CD4-positive, CD25-positive, alpha-beta regulatory T cell (primary cell): ENCODE measurements around the gene SLC6A6. TPM values are rescaled to one million over a fixed set of nuclear protein-coding genes. Genes with fewer than 3 reads are reported as not detected.

Experiments
- ATAC-seq, 2 donors: fragments of 150-1000 bp; cut with Tn5 transposase; one replicate each; pipeline ENCODE4 v1.10.0; 2021; ENCODE audit warnings: low read depth in 2 of 2, moderate number of reproducible peaks in 2 of 2, moderate library complexity in 1 of 2
- DNase-seq, 3 donors: peaks; one replicate each; pipeline versions ENCODE4 v3.0.0 to v3.0.0-alpha.2; 2012 to 2022; ENCODE audit warnings: mixed read lengths in 1 of 3
- H3K27ac ChIP-seq: one replicate; pipeline ENCODE4 v1.7.0; 2013; ENCODE audit warnings: mild to moderate bottlenecking, low read length; ENCODE audit not compliant: insufficient read depth, poor library complexity, severe bottlenecking
- H3K27me3 ChIP-seq: one replicate; pipeline ENCODE4 v1.7.0; 2013; ENCODE audit warnings: low read length; ENCODE audit not compliant: control insufficient read depth, insufficient read depth
- H3K36me3 ChIP-seq: one replicate; pipeline ENCODE4 v1.7.0; 2013; ENCODE audit warnings: mild to moderate bottlenecking, low read length, moderate library complexity; ENCODE audit not compliant: control insufficient read depth, insufficient read depth
- H3K4me1 ChIP-seq: 2 replicates; pipeline ENCODE4 v1.7.0; 2013; ENCODE audit warnings: mild to moderate bottlenecking, low read length; ENCODE audit not compliant: insufficient read depth, control insufficient read depth, poor library complexity, severe bottlenecking
- H3K4me3 ChIP-seq: one replicate; pipeline ENCODE4 v1.7.0; 2013; ENCODE audit warnings: low read depth, mild to moderate bottlenecking, low read length, moderate library complexity
- H3K9me3 ChIP-seq, 2 experiments: 1 replicate in 1 of 2; 2 replicates in 1 of 2; pipeline ENCODE4 v1.7.0; 2013; ENCODE audit warnings: low read length in 2 of 2, mild to moderate bottlenecking in 1 of 2, moderate library complexity in 1 of 2; ENCODE audit not compliant: control insufficient read depth in 2 of 2
- H3K27ac Mint-ChIP-seq, 3 donors: one replicate each; pipeline ENCODE4 v1.8.0; 2020 to 2022; ENCODE audit warnings: mild to moderate bottlenecking in 3 of 3, mixed read lengths in 3 of 3, moderate library complexity in 2 of 3
- H3K27me3 Mint-ChIP-seq: one replicate; pipeline ENCODE4 v1.8.0; 2022; ENCODE audit warnings: mild to moderate bottlenecking, mixed read lengths
- H3K36me3 Mint-ChIP-seq: one replicate; pipeline ENCODE4 v1.8.0; 2020; ENCODE audit warnings: mixed read lengths
- H3K4me1 Mint-ChIP-seq, 4 donors: one replicate each; pipeline ENCODE4 v1.8.0; 2020 to 2022; ENCODE audit warnings: mixed read lengths in 4 of 4, mild to moderate bottlenecking in 1 of 4
- H3K4me3 Mint-ChIP-seq, 4 donors: one replicate each; pipeline ENCODE4 v1.8.0; 2020 to 2022; ENCODE audit warnings: mild to moderate bottlenecking in 4 of 4, mixed read lengths in 4 of 4, moderate library complexity in 3 of 4
- H3K9me3 Mint-ChIP-seq, 7 donors: one replicate each; pipeline ENCODE4 v1.8.0; 2020 to 2022; ENCODE audit warnings: mixed read lengths in 7 of 7, mild to moderate bottlenecking in 3 of 7, moderate library complexity in 2 of 7
- polyA plus RNA-seq, 4 donors: library from polyadenylated mRNA; unstranded; fragments of 300-500 nt; fragmentation: Illumina TruSeq; gene quantifications; one replicate each; pipeline ENCODE4 v1.2.3, GENCODE V29; 2021
- total RNA-seq: library from RNA; stranded (reverse); gene quantifications from one replicate; pipeline ENCODE4 v1.2.3, GENCODE V29; 2022

Gene SLC6A6
- total and polyA plus RNA-seq, 5 donors from 2014 or later, result 6.9 to 73.3 (median 9.1) TPM

- Mint-ChIP-seq H3K36me3 (no peaks in the 10 kb centered on the region), H3K9me3 (no peaks in the 10 kb centered on the region), H3K27ac (peak overlapping the region; percentile 98 to 99 (median 99)), H3K4me1 (peaks cover 7 to 99% (median 75%) of the 10 kb centered on the region in 4 donors), H3K4me3 (peak overlapping the region; percentile 73 to 89 (median 84)), H3K27me3 (no peaks in the 10 kb centered on the region)
- H3K36me3 ChIP-seq, result peaks cover 5% of the 10 kb centered on the region
- H3K9me3 ChIP-seq, result no peaks in the 10 kb centered on the region
- peaks cover 94% of the 10 kb centered on the region for H3K4me1 ChIP-seq
- no peaks in the 10 kb centered on the region for H3K27me3 ChIP-seq
- ATAC-seq (no peak), DNase-seq (no peak)
- H3K4me3 ChIP-seq, result peak overlapping the region; percentile 54
- H3K27ac ChIP-seq, result peak overlapping the region; percentile 98
Measured at GRCh38 chr3:14430706-14431451, 28.5 kb downstream of the SLC6A6 start.

DNA sequence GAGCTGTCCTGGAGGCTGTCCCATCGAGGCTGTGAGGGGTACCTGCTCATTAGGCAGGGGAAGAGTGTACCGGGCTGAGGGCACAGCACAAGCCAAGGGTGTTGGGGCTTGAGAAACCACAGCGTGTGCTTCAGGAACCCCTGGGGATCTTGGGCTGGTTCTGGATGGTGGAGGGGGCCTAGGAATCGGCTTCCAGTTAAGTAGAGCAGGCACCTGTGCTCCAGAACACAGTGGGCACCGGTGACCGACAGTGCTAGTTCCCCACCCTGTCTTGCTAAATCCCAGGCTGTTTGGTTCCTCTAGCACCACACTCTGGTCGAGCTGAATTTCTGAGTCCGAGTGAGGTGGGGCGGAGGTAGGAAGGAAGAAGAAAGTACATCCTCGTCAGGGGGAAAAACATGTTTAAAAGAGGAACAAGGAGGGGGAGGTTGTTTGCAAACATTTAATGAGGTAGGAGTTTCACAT is 29.1 kb downstream of the SLC6A6 start:
- no peaks in the 10 kb centered on the region for H3K9me3 ChIP-seq
- ATAC-seq, result no peak
- no peaks in the 10 kb centered on the region for H3K9me3 Mint-ChIP-seq
- H3K4me3 Mint-ChIP-seq, result peak overlapping the region; percentile 73 to 89 (median 84)
- no peaks in the 10 kb centered on the region for H3K27me3 Mint-ChIP-seq
- H3K4me1 Mint-ChIP-seq, result peaks cover 1 to 95% (median 69%) of the 10 kb centered on the region in 4 donors
- peaks cover 5% of the 10 kb centered on the region for H3K36me3 ChIP-seq
- H3K4me1 ChIP-seq, result peaks cover 93% of the 10 kb centered on the region
- H3K27ac Mint-ChIP-seq, result peak overlapping the region; percentile 98 to 99 (median 99)
- no peaks in the 10 kb centered on the region for H3K36me3 Mint-ChIP-seq
- peak overlapping the region; percentile 54 for H3K4me3 ChIP-seq
- DNase-seq, result peak in 1 of 3 donors; percentile 26
- H3K27ac ChIP-seq, result peak overlapping the region; percentile 98
- H3K27me3 ChIP-seq, result no peaks in the 10 kb centered on the region

DNA sequence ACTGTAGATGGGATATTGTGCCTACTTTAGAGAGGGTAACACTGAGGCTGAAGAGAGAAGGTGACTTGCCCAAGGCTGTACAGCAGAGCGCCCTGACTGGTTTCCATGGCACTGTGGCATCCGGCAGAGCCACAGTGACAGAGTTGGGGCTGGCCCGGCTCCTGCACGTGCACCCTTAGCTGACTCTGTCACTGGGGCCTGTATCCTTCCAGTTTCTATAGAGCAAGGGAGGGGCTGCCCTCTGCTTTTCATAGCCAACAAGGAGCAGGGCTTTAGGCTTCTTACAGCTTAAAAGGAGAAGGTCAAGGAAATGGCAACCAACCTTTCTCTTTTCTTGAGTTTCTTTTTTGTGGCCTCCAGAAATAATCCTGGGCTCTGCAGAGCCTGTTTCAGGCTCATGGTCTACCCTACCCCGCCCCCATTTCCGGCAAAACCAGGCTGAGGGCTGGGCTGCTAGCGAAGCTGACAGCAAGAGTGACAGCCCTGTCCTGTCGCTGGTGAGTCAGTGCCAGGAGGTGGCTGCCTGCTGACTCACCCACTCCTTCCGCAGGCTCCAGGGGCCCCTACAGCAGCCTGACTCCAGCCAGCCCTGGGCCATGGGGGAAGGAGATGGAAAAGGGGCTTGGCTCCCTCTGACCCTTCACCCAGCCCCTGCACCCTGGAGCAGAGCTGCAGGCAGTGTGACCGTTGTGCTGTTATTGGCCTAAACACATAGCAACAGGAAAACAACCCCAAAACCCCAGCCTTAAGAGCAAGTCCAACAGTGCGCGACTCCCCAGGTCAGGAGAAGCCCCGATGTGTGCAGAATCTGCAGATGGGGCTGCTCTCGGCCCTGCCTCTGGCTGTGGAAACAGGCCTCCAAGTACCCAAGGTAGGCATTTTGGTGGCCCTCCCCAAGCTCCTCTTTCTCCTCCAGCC is 29.8 kb downstream of the SLC6A6 start:
- ATAC-seq, result peak; percentile 87 to 88
- peak; percentile 91 to 97 (median 94) for DNase-seq
- H3K27ac ChIP-seq, result peak overlapping the region; percentile 98
- Mint-ChIP-seq H3K27me3 (no peaks in the 10 kb centered on the region), H3K9me3 (no peaks in the 10 kb centered on the region), H3K36me3 (no peaks in the 10 kb centered on the region), H3K27ac (peak overlapping the region; percentile 98 to 99 (median 99)), H3K4me3 (peak overlapping the region; percentile 73 to 89 (median 84)), H3K4me1 (peaks cover 0 to 95% (median 68%) of the 10 kb centered on the region in 4 donors)
- no peaks in the 10 kb centered on the region for H3K9me3 ChIP-seq
- peaks cover 5% of the 10 kb centered on the region for H3K36me3 ChIP-seq
- peaks cover 91% of the 10 kb centered on the region for H3K4me1 ChIP-seq
- H3K4me3 ChIP-seq, result peak overlapping the region; percentile 68
- no peaks in the 10 kb centered on the region for H3K27me3 ChIP-seq

DNA sequence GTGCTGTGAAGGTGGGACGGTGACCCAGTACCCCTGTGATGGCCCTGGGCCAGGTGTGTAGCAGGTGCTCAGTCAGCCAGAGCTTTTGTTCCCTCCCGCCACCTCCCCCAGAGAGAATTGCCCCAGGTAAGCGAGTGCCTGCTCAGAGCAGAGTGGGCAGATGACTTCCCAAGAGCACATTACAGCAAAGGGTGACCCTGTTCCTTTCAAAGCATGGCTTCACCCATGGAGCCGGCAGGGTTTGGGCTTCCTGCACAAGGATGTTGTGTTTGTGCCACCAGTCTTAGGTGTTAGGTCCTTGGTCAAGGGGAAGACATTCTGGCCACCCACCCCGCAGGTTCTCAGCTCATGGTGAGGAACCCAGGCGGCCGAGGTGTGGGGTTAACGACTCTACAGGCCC is 30.7 kb downstream of the SLC6A6 start:
- Mint-ChIP-seq H3K36me3 (no peaks in the 10 kb centered on the region), H3K9me3 (no peaks in the 10 kb centered on the region), H3K4me1 (peaks cover 0 to 89% (median 59%) of the 10 kb centered on the region in 4 donors), H3K4me3 (peak overlapping the region; percentile 73 to 89 (median 84)), H3K27ac (peak overlapping the region; percentile 98 to 99 (median 99)), H3K27me3 (no peaks in the 10 kb centered on the region)
- peak overlapping the region; percentile 68 for H3K4me3 ChIP-seq
- no peak for ATAC-seq
- H3K36me3 ChIP-seq, result peaks cover 5% of the 10 kb centered on the region
- DNase-seq, result no peak
- no peaks in the 10 kb centered on the region for H3K9me3 ChIP-seq
- H3K4me1 ChIP-seq, result peaks cover 82% of the 10 kb centered on the region
- H3K27me3 ChIP-seq, result no peaks in the 10 kb centered on the region
- peak overlapping the region; percentile 98 for H3K27ac ChIP-seq

- no peaks in the 10 kb centered on the region for H3K36me3 Mint-ChIP-seq
- H3K9me3 ChIP-seq, result no peaks in the 10 kb centered on the region
- peaks cover 0 to 88% (median 56%) of the 10 kb centered on the region in 4 donors for H3K4me1 Mint-ChIP-seq
- peak overlapping the region; percentile 71 to 81 (median 76) for H3K4me3 Mint-ChIP-seq
- peak overlapping the region; percentile 95 to 99 (median 99) for H3K27ac Mint-ChIP-seq
- H3K9me3 Mint-ChIP-seq, result no peaks in the 10 kb centered on the region
- H3K4me3 ChIP-seq, result peak overlapping the region; percentile 65
- H3K4me1 ChIP-seq, result peaks cover 71% of the 10 kb centered on the region
- no peak for ATAC-seq
- peaks cover 5% of the 10 kb centered on the region for H3K36me3 ChIP-seq
- peak overlapping the region; percentile 98 for H3K27ac ChIP-seq
- H3K27me3 ChIP-seq, result no peaks in the 10 kb centered on the region
- no peaks in the 10 kb centered on the region for H3K27me3 Mint-ChIP-seq
- DNase-seq, result peak in 2 of 3 donors; percentile 13 to 32
Measured at GRCh38 chr3:14434126-14434497, 31.7 kb downstream of the SLC6A6 start.

GRCh38 chr3:14434498-14435151 is 32.2 kb downstream of the SLC6A6 start:
- peak overlapping the region; percentile 65 for H3K4me3 ChIP-seq
- peak overlapping the region; percentile 95 to 99 (median 99) for H3K27ac Mint-ChIP-seq
- peaks cover 5% of the 10 kb centered on the region for H3K36me3 ChIP-seq
- H3K4me1 ChIP-seq, result peaks cover 66% of the 10 kb centered on the region
- H3K27ac ChIP-seq, result peak overlapping the region; percentile 98
- H3K9me3 ChIP-seq, result no peaks in the 10 kb centered on the region
- H3K4me3 Mint-ChIP-seq, result peak overlapping the region; percentile 71 to 83 (median 76)
- no peaks in the 10 kb centered on the region for H3K36me3 Mint-ChIP-seq
- DNase-seq, result no peak
- ATAC-seq, result no peak
- H3K9me3 Mint-ChIP-seq, result no peaks in the 10 kb centered on the region
- H3K4me1 Mint-ChIP-seq, result peaks cover 0 to 88% (median 55%) of the 10 kb centered on the region in 4 donors
- no peaks in the 10 kb centered on the region for H3K27me3 Mint-ChIP-seq
- H3K27me3 ChIP-seq, result no peaks in the 10 kb centered on the region
